ENCODE results near the gene MGAT4B.
"Not testable (repeated sequence)": the region's sequence is repeated elsewhere in the genome, so short reads cannot be mapped to it uniquely, and the experiment has no call there.

MGAT4B gene

DNA sequence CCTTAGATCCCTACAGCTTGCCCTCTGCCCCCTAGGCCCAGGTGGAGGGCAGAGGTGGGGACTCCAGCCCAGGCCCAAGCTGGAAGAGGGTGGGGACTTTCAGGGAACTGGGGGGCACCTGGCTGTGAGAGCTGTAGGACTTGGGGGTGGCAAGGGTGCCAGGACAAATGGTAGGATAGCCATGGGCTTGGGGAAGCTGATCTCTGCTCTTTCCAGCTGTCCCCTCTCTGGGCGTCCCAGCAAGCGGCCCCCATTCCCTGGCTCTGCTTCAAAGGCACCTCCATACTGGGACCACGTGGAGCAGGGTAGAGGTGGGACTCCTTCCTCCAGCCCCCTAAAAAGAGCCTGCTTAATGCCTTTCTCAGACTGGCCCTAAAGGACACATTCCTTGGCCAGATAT, 12.5 kb downstream of the MGAT4B start:
- no peak for DNase-seq

DNA sequence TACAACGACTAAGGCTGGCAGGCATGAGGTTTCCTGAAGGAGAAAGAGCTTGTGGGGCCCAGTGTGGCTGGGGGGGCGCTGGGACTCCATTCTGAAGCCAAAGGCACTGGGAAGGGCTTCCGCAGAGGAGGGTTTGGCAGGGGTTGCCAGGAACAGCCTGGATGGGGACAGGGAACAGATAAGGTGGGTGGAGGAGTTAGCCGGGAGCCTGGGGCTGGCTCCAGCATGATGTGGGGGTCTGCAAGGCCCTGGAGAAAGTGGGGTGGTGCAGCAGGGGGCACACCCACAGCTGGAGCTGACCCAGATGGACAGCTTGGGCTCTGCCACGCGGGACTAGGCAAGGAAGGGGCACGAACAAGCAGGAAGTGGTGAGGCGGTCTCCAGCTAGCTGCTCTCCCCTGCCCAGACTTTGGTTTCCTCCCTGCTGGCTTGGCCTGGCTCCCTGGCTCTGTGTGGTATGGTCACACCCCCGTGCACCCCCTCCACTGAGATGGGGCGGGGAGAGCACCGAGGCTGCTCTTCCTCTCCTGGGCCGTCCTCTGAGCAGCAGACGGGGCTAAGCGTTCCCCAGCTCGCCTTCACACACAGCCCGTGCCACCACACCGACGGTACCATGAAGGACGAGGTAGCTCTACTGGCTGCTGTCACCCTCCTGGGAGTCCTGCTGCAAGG, 13.1 kb downstream of the MGAT4B start, which contains the start of gene LTC4S:
Gene LTC4S, plus strand, starts transcription at position 519 of the 672 bp plus-strand sequence. Its CDS starts 95 bp downstream, at position 614.
- DNase-seq, result peak; percentile 66

DNA sequence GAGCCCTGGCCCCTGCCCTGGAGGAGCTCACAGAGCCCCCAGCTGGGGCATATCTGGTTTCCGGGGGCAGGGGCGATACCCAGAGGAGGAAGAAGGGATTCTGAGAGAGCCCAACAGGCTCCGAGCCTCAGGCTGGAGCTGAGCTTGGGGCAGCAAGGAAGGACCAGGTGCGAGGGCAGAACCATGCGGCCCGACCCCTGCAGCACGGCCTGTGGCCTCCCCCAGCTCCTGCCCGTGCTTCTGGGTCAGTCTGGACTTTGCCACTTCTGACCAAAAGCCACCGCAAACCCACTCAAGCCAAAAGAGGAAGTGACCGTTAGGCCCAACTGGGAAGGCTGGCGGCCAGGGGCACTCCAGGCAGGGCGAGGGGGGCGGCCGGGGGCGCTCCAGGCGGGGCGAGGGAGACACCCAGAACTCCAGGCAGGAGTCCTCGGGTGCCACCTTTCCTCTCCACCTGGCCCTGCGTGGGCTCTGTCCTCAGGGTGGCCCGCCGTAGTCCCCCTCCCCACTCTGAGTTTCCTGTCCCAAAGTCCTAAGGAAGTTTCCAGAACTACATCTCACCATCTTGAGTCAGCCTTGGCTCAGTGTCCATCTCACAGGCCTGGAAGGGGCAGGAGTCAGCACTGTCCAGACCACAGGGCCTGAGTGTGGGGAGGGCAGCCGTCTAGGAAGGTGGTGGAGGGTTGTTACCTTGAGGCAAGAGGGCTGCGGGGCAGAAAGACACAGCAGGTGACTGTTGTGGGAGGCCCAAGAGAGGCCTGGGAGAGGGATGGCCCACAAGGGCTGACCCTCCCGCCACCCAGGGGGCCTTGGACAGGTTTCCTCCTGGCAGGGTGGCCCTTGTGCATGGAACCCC, 13.8 kb downstream of the MGAT4B start:
- DNase-seq, result no peak

DNA sequence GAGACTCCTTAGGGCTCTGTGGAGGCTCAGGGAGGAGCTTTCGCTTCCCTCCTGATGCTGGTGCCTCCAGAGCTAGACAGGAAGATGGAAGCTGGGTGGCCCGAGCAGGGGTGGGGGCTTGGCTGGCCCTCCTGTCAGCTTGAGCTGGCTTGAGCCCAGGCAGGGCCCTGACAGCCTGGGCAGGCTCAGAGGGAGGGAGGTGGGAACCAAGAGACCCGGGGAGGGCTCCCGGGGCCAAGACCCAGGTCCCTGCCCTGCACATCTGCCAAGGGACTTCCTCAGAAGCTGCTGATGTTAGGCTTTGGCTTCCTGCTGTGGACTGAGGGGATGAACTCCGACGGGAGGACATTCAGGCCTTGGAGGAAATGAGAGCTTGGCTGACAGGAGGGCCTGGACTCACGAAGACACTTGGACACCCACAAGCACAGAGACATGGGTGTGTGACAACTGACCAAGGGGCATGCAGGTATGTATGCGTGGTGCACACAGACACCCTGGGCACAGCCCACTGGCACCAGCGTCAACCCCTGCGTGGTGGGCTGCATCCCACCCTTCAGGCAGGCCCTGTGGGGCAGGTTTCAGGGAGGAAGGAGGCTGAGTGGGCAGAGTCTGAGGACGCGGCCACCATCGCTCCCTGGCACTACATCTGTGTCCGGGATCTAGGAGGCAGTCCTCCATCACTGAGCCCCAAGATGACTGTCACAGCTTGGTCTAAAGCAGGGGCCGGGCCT, 14.6 kb downstream of the MGAT4B start:
- DNase-seq, result no peak

DNA sequence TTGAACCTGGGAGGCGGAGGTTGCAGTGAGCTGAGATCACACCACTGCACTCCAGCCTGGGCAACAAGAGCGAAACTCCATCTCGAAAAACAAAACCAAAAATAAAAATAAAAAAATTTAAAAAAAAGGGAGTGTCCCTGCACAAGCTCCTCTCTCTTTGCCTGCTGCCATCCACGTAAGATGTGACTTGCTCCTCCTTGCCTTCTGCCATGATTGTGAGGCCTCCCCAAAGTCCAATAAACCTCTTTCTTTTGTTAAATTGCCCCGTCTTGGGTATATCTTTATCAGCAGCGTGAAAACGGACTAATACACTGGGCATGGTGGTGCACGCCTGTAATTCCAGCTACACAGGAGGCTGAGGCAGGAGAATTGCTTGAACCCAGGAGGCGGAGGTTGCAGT, 17.4 kb downstream of the MGAT4B start:
- not testable (repeated sequence) for DNase-seq

DNA sequence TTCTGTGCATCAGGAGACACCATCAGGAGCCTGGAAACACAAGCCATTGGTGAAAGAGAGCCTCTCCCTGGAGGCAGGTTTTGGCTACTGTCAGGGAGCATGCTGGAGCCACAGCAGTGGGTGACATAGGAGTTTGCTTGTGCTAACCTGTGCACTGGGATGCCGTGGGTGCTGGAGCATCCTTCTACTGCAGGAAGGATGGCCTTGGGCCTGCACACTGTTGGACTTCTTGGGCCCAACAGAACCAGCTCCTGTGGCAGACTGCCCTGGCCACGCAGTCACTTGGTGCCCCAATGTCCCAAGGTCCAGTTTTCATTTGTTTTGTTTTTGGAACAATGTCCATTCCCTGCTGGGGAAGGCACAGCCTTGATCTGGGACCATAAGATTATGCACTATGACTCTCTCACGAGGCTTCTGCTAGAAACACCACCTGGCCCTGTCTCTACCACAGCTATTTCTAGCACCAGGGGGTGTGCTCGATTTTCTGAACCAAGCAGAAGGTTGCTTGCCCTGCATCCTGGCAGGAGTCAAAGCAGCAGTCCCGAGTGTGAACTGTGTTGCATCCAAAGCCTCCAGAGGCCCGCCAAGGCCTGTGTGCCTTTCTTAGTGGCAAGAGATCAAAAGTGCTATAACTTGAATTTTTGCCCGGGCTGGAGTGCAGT, 18.3 kb downstream of the MGAT4B start:
- no peak for DNase-seq

DNA sequence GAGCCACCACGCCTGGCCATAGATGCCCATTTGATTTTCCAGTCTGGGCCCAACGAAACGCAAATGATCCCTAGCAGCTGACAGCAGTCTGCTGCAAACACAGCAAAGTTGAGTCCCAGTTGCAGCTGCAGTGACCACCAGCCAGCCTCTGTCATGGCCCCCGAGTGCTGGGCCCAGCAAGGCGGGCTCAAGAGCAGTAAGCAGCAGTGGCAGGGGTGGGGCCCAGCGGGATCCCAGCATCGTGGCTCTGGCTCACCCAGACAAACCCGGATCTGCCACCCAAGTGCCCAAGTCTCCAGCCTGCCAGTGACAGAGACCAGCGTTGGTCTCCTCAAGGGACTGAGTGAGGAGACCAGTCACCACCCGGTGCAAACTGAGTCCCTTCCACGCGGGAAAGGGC, 19.8 kb downstream of the MGAT4B start:
- DNase-seq, result no peak

DNA sequence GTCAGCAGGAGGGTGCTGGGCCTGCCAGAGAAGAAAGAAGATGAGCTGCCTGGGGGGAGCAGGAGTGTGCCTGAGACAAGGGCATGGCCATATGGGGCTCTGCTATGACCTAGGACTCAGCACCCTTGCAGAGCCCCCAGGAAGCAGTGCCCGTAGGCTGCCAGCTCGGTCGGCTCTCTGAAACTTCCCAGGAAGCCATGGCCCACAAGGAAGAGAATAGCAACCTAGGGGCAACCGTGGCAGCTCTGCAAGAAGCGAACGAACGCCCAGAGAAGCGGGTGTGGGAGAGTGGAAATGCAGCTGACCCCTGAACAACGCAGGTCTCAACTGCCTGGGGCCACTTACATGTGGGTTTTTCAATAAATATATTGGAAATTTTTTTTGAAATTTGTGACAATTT, 23.5 kb downstream of the MGAT4B start:
- no peak for DNase-seq

DNA sequence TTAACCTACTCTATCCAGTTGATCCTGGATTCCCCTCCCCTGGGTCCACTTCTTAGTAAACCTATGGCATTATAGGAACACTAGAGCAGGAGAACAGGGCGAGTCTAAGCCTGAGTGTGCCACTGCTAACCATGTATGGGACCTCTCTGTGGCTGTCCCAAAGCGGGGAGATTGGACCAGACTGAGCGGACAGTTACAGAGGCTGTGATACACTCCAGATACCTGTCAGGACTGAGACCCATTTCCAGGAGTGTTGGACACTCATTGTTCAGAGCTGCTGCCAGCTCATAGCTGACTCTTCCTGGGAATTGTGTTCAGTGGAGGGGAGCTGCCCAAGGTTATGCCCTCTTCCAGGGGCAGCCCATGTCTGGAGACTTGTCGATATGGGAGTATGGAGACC, 24.8 kb downstream of the MGAT4B start:
- DNase-seq, result no peak

DNA sequence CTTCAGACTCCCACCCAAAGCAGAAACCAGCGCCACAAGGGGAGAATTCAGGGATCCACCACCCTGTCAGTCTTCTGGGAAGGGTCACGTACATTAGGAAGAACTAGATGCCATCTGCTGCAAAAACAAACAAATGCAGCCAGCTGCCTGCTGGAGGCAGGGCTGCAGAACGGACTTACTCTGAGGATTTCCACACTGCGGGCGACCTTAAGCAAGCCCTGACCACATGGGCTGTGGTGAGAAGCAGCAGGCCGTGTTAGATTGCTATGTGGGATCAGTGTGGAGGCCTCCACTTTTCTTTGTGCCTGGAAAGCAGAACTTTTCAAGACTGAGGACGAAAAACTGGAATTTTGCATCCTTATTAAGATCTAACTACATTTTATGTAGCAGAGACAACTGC, 26.3 kb downstream of the MGAT4B start:
- DNase-seq, result no peak

DNA sequence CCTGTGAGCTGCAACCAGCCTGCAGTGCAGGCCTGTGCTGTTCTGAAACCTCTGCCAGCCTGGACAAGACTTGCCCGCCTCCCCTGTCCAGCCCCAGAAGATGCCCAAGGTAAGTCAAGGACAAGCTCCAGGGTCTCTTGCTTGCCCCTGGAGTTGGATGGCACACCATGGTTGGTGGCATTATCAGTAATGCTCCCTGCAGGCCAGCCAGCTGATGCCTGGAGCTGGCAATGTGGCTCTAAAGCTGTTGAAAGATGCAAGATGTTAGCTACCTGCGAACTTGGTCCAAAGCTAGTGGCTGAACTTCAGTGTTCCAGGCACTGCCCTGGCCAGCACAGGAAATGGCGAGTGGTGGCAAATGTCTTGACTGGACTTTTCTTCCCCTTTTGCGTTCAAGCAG, 26.8 kb downstream of the MGAT4B start:
- no peak for DNase-seq

DNA sequence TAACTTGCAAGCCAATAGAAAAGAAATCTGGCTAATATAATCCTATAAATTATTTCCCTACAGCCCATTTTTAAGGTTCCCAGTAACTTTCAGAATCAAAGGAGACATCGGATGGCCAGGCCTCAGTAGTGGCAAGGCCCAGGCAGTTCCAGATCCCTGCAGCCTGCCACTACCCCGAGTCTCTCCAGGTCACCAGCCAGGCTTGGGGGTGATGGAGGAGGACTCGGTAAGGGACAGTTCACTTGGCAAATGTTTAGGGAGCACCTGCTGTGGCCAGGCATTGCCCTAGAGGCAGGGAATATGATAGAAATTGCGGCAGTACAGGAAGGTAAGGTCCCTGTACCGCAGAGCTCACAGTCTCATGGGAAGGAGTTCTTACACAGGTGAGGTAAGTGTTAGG, 28.1 kb downstream of the MGAT4B start:
- DNase-seq, result no peak

DNA sequence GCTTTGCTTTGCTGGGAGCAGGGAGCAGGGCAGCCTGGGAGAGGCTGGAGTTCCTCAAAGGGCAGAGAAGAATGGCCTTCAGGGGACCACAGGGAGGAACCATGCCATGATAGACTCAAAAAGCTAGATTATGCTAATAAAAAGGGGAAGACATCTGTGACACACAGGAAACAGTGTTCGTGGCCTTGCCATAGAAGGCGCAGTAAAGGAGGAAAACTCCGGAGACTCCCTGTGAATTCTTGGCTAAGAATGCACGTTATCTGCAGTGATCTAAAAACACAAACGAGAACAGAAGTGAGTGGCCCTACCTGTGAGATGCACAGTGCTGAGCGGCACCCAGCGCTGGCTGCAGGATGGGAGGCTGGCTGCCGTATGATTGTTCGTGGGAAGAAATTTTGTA, 28.8 kb downstream of the MGAT4B start:
- DNase-seq, result no peak

DNA sequence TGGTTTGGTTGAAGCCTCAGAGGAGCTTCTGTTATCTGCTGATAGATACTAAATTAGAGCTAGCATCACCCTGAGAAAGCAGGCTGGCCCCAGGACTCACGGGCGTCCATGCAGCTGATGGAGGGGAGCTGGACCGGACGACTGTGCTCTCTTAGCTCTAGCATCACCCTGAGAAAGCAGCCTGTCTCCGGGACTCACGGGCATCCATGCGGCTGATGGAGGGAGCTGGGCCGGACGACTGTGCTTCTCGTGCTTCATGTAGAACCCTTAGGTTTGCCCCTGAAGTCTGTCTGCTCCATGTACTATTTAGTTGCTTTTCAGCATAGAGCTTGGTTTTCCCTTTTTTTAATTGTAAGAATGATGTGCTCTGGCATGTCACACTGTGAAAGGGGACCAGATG, 29.2 kb downstream of the MGAT4B start:
- DNase-seq, result no peak

DNA sequence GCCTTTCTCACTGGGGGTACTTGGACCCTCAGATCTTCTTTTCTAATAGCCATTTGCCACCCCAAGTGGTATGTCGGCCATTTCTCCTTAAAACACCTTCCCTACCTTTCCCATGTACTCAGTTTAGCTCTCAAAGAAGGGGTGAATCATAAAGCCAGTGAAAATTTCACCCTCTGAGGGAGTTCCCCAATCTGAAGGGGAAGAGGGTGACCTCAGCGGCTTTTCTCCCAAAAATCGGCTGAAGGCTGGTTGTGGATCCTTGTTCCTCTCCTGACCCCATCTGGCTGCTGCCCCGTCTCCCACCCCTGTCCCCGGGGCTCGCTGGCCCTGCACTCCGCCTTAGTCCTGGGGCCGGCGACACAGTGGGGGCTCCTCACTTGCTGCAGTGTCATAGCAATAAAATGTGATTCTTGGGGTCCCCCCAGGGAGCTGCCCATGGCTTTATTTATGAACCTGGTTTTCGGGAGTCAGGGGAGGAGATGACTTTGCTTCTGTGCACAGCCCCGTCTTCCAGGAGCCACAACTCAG, 30.2 kb downstream of the MGAT4B start:
- no peak for DNase-seq

DNA sequence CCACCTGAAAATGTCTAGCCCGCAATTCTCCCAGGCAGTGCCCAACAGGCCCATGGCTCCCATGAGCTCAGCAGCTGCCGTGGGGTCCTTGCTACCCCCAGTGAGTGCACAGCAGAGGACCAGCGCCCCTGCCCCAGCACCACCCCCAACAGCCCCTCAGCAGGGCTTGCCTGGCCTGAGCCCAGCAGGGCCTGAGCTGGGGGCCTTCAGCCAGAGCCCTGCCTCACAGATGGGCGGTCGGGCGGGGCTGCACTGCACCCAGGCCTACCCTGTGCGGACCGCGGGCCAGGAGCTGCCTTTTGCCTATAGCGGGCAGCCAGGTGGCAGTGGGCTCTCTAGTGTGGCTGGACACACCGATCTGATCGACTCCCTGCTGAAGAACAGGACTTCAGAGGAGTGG, 32.2 kb downstream of the MGAT4B start:
- DNase-seq, result no peak

DNA sequence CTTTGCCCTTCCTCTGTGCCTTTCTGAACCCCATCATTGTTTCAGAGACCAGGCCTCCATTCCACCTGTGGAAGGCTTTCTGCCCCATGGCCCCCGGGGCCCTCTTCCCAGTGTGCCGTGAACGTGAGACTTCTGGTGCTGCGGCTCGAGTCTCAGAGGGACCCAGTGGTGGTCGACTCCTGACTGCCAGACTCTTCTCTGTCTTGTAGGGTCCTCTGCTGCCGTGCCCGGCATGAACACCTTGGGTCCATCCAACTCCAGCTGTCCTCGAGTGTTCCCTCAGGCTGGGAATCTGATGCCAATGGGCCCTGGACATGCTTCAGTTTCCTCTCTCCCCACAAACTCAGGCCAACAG, 33.0 kb downstream of the MGAT4B start:
- no peak for DNase-seq

DNA sequence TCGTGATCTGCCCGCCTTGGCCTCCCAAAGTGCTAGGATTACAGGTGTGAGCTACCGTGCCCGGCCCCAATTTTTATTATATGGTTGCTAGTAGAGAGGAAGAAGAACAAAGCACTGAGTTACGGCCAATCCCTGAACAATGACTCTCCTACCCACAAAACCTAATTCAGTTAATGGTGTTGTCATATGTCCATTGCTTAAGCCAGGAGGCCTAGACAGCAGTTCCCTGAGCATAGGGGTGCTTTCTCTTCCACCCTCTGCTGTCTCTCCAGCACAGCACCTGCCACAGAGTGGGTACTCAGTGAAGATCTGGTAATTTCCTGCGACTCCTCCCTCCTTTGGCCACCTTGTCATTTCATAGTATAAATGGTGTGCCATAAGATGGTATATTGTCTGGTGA, 34.3 kb downstream of the MGAT4B start:
- no peak for DNase-seq

DNA sequence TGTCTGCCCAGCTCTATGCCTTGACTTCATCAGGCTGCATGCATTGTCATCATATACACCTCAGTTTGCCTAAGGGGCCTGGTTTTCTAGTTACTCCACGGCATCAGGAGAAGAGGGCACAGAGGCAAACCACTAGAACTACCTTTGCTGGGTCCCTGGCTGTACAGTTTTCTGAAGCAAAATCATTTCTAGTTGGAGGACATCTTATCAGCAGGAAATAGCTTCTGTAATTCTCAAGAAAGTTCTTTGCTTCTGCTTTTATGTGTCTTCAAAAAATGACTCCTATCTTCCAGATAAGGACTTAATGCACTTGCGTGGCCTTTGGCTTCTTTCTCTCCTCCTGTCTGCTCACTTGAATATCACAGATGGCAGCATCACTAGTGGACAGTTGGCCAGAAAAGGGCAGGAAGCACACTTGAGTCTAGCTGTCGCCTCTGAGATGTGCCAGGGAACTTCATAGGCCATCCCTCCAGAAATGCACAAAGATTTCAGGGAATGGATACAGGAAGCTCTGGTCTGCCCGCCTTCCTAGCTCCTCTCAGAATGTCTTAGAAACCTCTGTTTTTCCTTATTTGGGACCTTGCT, 35.3 kb downstream of the MGAT4B start:
- no peak for DNase-seq

DNA sequence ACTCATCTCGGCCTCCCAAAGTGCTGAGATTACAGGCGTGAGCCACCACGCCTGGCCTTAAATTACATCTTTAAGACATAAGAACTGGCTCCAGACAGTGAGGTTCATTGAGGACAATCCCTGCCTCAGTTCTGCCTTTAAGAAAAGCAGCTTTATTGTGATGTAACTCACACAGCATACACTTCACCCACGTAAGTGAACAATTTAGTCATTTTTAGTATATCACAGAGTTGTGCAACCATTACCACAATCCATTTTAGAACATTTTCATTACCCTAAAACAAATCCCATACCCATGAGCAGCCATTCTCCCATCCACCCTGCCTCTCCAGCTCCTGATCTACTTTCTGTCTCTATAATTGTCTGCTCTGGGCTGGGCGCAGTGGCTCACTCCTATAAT, 36.9 kb downstream of the MGAT4B start:
- no peak for DNase-seq

DNA sequence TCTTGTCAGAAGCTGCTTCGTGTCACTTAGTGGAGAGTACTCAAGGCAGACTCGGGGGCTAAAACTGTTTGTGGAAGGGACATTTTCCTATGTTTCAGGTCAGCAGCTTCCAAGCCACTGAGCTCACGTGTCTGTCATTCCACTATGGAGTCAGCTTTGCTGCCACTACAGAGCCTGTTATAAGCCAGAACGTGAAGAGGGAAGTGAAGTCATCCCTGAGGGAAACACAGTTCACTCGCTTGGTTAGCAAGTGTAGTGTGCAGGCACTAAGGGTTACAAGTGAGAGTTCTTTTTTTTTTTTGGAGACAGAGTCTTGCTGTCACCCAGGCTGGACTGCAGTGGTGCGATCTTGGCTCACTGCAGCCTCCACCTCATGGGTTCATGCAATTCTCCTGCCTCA, 37.4 kb downstream of the MGAT4B start:
- DNase-seq, result no peak

DNA sequence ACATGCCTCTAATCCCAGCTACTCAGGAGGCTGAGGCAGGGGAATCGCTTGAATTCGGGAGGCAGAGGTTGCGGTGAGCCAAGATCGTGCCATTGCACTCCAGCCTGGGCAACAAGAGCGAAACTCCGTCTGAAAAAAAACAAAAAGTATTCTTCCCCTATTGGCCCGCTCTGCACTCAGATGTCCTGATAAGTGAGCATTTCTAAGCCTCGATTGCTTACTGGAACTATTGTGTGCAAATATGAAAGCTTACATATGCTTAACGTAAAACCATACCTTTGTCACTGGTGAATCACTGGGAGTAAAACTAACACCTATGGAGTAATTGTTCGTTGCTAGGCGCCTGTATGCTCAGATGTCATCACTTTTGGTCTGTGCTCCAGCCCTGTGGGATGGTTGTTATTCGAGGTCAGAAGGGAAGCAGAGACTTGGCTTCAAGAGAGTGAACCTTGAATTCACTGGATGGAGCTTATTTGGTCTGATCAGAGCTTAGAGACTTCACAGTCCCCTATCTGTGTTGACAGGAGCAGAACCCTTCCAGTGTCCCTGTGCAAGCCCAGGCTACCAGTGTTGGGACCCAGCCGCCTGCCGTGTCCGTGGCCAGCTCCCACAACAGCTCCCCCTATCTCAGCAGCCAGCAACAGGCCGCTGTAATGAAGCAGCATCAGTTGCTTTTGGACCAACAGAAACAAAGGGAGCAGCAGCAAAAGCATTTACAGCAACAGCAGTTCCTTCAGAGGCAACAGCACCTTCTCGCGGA, 38.2 kb downstream of the MGAT4B start:
- DNase-seq, result no peak

Data from activated CD8-positive, alpha-beta memory T cell treated with anti-CD3 and anti-CD28 coated beads, Interleukin-2, amount 50 U/mL, for 48 hours (primary cell).